ENCODE measurements around the gene RPS8. TPM values are rescaled to one million over a fixed set of nuclear protein-coding genes. Genes with fewer than 3 reads are reported as not detected.
"Not testable (repeated sequence)": the region's sequence is repeated elsewhere in the genome, so short reads cannot be mapped to it uniquely, and the experiment has no call there.

RPS8 gene
- total RNA-seq, 1 experiment from 2014 or later, result 2,284 TPM

GRCh38 chr1:44777969-44778635, 2.8 kb downstream of the RPS8 start:
- in situ Hi-C loops (cut with HindIII; ENCODE audit: low pct_unique_long_range_greater_than_20kb, low sequenced_read_pairs), result no loop called here
- no peak for DNase-seq (ENCODE audit: low read depth, low spot score)

- in situ Hi-C loops (cut with HindIII; ENCODE audit: low pct_unique_long_range_greater_than_20kb, low sequenced_read_pairs), result no loop called here
- no peak for DNase-seq (ENCODE audit: low read depth, low spot score)
These were observed 3.6 kb downstream of the RPS8 start for GRCh38 chr1:44778705-44779576.

- no peak for DNase-seq (ENCODE audit: low read depth, low spot score)
- in situ Hi-C loops (cut with HindIII; ENCODE audit: low pct_unique_long_range_greater_than_20kb, low sequenced_read_pairs), result no loop called here
These were observed 5.3 kb downstream of the RPS8 start for GRCh38 chr1:44780583-44781121.

GRCh38 chr1:44783697-44784093, 8.4 kb downstream of the RPS8 start:
- in situ Hi-C loops (cut with HindIII; ENCODE audit: low pct_unique_long_range_greater_than_20kb, low sequenced_read_pairs), result no loop called here
- no peak for DNase-seq (ENCODE audit: low read depth, low spot score)

GRCh38 chr1:44784094-44785028, 9.0 kb downstream of the RPS8 start:
- no peak for DNase-seq (ENCODE audit: low read depth, low spot score)
- in situ Hi-C loops (cut with HindIII; ENCODE audit: low pct_unique_long_range_greater_than_20kb, low sequenced_read_pairs), result no loop called here

- in situ Hi-C loops (cut with HindIII; ENCODE audit: low pct_unique_long_range_greater_than_20kb, low sequenced_read_pairs), result no loop called here
- no peak for DNase-seq (ENCODE audit: low read depth, low spot score)
These were observed 9.7 kb downstream of the RPS8 start for GRCh38 chr1:44785029-44785380.

GRCh38 chr1:44785501-44786137, 10.3 kb downstream of the RPS8 start:
- in situ Hi-C loops (cut with HindIII; ENCODE audit: low pct_unique_long_range_greater_than_20kb, low sequenced_read_pairs), result no loop called here
- no peak for DNase-seq (ENCODE audit: low read depth, low spot score)

GRCh38 chr1:44786138-44786840, 10.9 kb downstream of the RPS8 start:
- in situ Hi-C loops (cut with HindIII; ENCODE audit: low pct_unique_long_range_greater_than_20kb, low sequenced_read_pairs), result no loop called here

GRCh38 chr1:44786841-44787426, 11.6 kb downstream of the RPS8 start:
- DNase-seq (ENCODE audit: low read depth, low spot score), result no peak
- in situ Hi-C loops (cut with HindIII; ENCODE audit: low pct_unique_long_range_greater_than_20kb, low sequenced_read_pairs), result no loop called here

More at GRCh38 chr1:44786138-44786840, 10.9 kb downstream of the RPS8 start:
- peak; percentile 39 for DNase-seq (ENCODE audit: low read depth, low spot score)

- in situ Hi-C loops (cut with HindIII; ENCODE audit: low pct_unique_long_range_greater_than_20kb, low sequenced_read_pairs), result no loop called here
- DNase-seq (ENCODE audit: low read depth, low spot score), result no peak
These were observed 12.2 kb downstream of the RPS8 start for GRCh38 chr1:44787506-44787905.

GRCh38 chr1:44788120-44788860, 12.9 kb downstream of the RPS8 start, which contains the start of gene BEST4:
Gene BEST4, minus strand, starts transcription at chr1:44788170. Its CDS starts 465 bp downstream, at chr1:44787705.
- in situ Hi-C loops (cut with HindIII; ENCODE audit: low pct_unique_long_range_greater_than_20kb, low sequenced_read_pairs), result no loop called here
- no peak for DNase-seq (ENCODE audit: low read depth, low spot score)

GRCh38 chr1:44790968-44791801, 15.8 kb downstream of the RPS8 start:
- DNase-seq (ENCODE audit: low read depth, low spot score), result no peak
- in situ Hi-C loops (cut with HindIII; ENCODE audit: low pct_unique_long_range_greater_than_20kb, low sequenced_read_pairs), result no loop called here

- no peak for DNase-seq (ENCODE audit: low read depth, low spot score)
- in situ Hi-C loops (cut with HindIII; ENCODE audit: low pct_unique_long_range_greater_than_20kb, low sequenced_read_pairs), result no loop called here
These were observed 17.6 kb downstream of the RPS8 start for GRCh38 chr1:44792736-44793502.

GRCh38 chr1:44797886-44798285, 22.5 kb downstream of the RPS8 start:
- DNase-seq (ENCODE audit: low read depth, low spot score); in situ Hi-C loops (cut with HindIII; ENCODE audit: low pct_unique_long_range_greater_than_20kb, low sequenced_read_pairs): not testable (repeated sequence)
